ENCODE results near the gene DDAH2. TPM values are rescaled to one million over a fixed set of nuclear protein-coding genes. Genes with fewer than 3 reads are reported as not detected.

Gene DDAH2
- total RNA-seq, 1 experiment from 2014 or later, result 43.4 TPM

- Histone ChIP-seq H3K9me3 (ENCODE audit: control insufficient read depth in 1 of 2, insufficient read depth in 1 of 2, low read depth in 1 of 2, low read length in 2 of 2) (no peaks in the 10 kb centered on the region), H3K27ac (ENCODE audit: low read depth, low read length) (peak overlapping the region; percentile 90), H3K9me2 (ENCODE audit: insufficient read depth) (no peaks in the 10 kb centered on the region), H3K4me2 (ENCODE audit: low read length) (peak overlapping the region; percentile 98), H3K79me2 (ENCODE audit: insufficient read depth, low read length) (peaks cover 24% of the 10 kb centered on the region), H2AFZ (ENCODE audit: low read depth, low read length, poor library complexity, severe bottlenecking) (no peak overlapping the region), H3K27me3 (ENCODE audit: insufficient read depth, low read length) (no peaks in the 10 kb centered on the region), H3K36me3 (ENCODE audit: control insufficient read depth in 1 of 2, insufficient read depth in 2 of 2, low read length in 2 of 2) (peaks cover 28 to 31% of the 10 kb centered on the region in 2 experiments), H3K4me3 (replicated peaks in 1 of 2; ENCODE audit: low read depth in 1 of 2, low read length in 2 of 2) (peak overlapping the region; percentile 70 to 72), H4K20me1 (ENCODE audit: insufficient read depth) (no peaks in the 10 kb centered on the region; the same call in 1 of the 2 replicates), H3K4me1 (ENCODE audit: control insufficient read depth in 1 of 2, insufficient read depth in 2 of 2, low read length in 2 of 2) (peaks cover 12 to 35% of the 10 kb centered on the region in 2 experiments), H3K9ac (ENCODE audit: low read length) (peak overlapping the region; percentile 72)
- CTCF ChIA-PET, result interaction anchor here (0.6 to 2.3 kb wide), 4 partner anchors 9 to 133 kb away, joined by 3 to 13 read pairs (median 8); partner anchors contain the start of gene NEU1
- peak; percentile 82 for ATAC-seq
- RAD21 ChIA-PET (ENCODE audit: low non-redundant PET in 1 of 2, low total read pairs in 2 of 2, uncharacterized antibody in 2 of 2, unreplicated experiment in 2 of 2), result interaction anchor here in 1 of 2 experiments (0.6 to 0.7 kb wide), 2 partner anchors 18 to 26 kb away, joined by 3 read pairs; partner anchors contain the start of gene ABHD16A
- BruUV-seq (replicated peaks), result no TSS peak
- DNase-seq (ENCODE audit: low read depth, low spot score), result peak; percentile 70
- POLR2A ChIA-PET, result interaction anchor here (0.6 to 2.2 kb wide), 5 partner anchors 10 to 98 kb away, joined by 3 to 12 read pairs (median 8); partner anchors contain the start of genes ABHD16A, HSPA1B, LY6G5C and MSH5
- no peak for TF ChIP-seq SP1 (IDR thresholded peaks at IDR 0.05; ENCODE audit: low read depth)
- TF ChIP-seq, protein P1, sequence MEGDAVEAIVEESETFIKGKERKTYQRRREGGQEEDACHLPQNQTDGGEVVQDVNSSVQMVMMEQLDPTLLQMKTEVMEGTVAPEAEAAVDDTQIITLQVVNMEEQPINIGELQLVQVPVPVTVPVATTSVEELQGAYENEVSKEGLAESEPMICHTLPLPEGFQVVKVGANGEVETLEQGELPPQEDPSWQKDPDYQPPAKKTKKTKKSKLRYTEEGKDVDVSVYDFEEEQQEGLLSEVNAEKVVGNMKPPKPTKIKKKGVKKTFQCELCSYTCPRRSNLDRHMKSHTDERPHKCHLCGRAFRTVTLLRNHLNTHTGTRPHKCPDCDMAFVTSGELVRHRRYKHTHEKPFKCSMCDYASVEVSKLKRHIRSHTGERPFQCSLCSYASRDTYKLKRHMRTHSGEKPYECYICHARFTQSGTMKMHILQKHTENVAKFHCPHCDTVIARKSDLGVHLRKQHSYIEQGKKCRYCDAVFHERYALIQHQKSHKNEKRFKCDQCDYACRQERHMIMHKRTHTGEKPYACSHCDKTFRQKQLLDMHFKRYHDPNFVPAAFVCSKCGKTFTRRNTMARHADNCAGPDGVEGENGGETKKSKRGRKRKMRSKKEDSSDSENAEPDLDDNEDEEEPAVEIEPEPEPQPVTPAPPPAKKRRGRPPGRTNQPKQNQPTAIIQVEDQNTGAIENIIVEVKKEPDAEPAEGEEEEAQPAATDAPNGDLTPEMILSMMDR (IDR thresholded peaks at IDR 0.05 in 2 of 3, conservative IDR thresholded peaks at IDR 0.05 in 1 of 3; ENCODE audit: borderline replicate concordance in 1 of 3, insufficient read depth in 1 of 3, low read depth in 2 of 3, low read length in 2 of 3), result peak in 2 of 3 experiments; percentile 50 to 64; a peak in 1 of 6 replicates
- peak; percentile 73; the same call in 1 of the 2 replicates for TF ChIP-seq POLR2AphosphoS5 (IDR thresholded peaks at IDR 0.05; ENCODE audit: low read depth, low read length)
- intact Hi-C loops (cut with micrococcal nuclease), result no loop called here
These were observed 448 bp upstream of the DDAH2 start for GRCh38 chr6:31729515-31729978.
